CD4-positive, alpha-beta T cell treated with Interleukin-12 subunit alpha and Interleukin-12 subunit beta, for 1 hour (primary cell): Measurements from ENCODE around the gene AGBL4.
A peak's percentile ranks its signal among the peaks of the same experiment; 100 is the strongest.

Experiments used
- DNase-seq: peaks from one replicate; pipeline ENCODE4 v3.0.0-alpha.2; 2020

Gene AGBL4

GRCh38 chr1:48794816-48795215 lies 1228.9 kb downstream of the AGBL4 start:
- no peak for DNase-seq

- DNase-seq = no peak
Observed at GRCh38 chr1:48793863-48794262, 1229.9 kb downstream of the AGBL4 start.

GRCh38 chr1:48792961-48793360 lies 1230.8 kb downstream of the AGBL4 start:
- DNase-seq = no peak

GRCh38 chr1:48790397-48790796 lies 1233.4 kb downstream of the AGBL4 start:
- DNase-seq = no peak

GRCh38 chr1:48789903-48790302 lies 1233.9 kb downstream of the AGBL4 start:
- no peak for DNase-seq

- no peak for DNase-seq
Observed at GRCh38 chr1:48785869-48786268, 1237.9 kb downstream of the AGBL4 start.

- no peak for DNase-seq
Observed at GRCh38 chr1:48784301-48784700, 1239.5 kb downstream of the AGBL4 start.

GRCh38 chr1:48777219-48777895 lies 1246.4 kb downstream of the AGBL4 start:
- no peak for DNase-seq

GRCh38 chr1:48776393-48777218 lies 1247.1 kb downstream of the AGBL4 start, which contains the start of gene BEND5:
Gene BEND5 (minus strand): TSS chr1:48776891. CDS start chr1:48776831, 60 bp downstream.
- peak; percentile 45 for DNase-seq

GRCh38 chr1:48775831-48776392 lies 1247.8 kb downstream of the AGBL4 start:
- no peak for DNase-seq

- DNase-seq = no peak
Observed at GRCh38 chr1:48773133-48773532, 1250.6 kb downstream of the AGBL4 start.

- no peak for DNase-seq
Observed at GRCh38 chr1:48772211-48772610, 1251.5 kb downstream of the AGBL4 start.

- DNase-seq = no peak
Observed at GRCh38 chr1:48771561-48771960, 1252.2 kb downstream of the AGBL4 start.

- DNase-seq = no peak
Observed at GRCh38 chr1:48767975-48768510, 1255.7 kb downstream of the AGBL4 start.

GRCh38 chr1:48765335-48765734 lies 1258.4 kb downstream of the AGBL4 start:
- DNase-seq = no peak

GRCh38 chr1:48761986-48762385 lies 1261.8 kb downstream of the AGBL4 start:
- no peak for DNase-seq

- no peak for DNase-seq
Observed at GRCh38 chr1:48761411-48761810, 1262.3 kb downstream of the AGBL4 start.

- no peak for DNase-seq
Observed at GRCh38 chr1:48760857-48761256, 1262.9 kb downstream of the AGBL4 start.

- DNase-seq = no peak
Observed at GRCh38 chr1:48758976-48759375, 1264.8 kb downstream of the AGBL4 start.

GRCh38 chr1:48757363-48757762 lies 1266.4 kb downstream of the AGBL4 start:
- no peak for DNase-seq

- DNase-seq = no peak
Observed at GRCh38 chr1:48756683-48757316, 1267.0 kb downstream of the AGBL4 start.

- no peak for DNase-seq
Observed at GRCh38 chr1:48753293-48753692, 1270.5 kb downstream of the AGBL4 start.

- no peak for DNase-seq
Observed at GRCh38 chr1:48750109-48750508, 1273.6 kb downstream of the AGBL4 start.
